ENCODE results near the gene TOM1L2. TPM values are rescaled to one million over a fixed set of nuclear protein-coding genes. Genes with fewer than 3 reads are reported as not detected.

TOM1L2 gene
- total RNA-seq, 1 experiment from 2014 or later = 24.1 TPM

DNA sequence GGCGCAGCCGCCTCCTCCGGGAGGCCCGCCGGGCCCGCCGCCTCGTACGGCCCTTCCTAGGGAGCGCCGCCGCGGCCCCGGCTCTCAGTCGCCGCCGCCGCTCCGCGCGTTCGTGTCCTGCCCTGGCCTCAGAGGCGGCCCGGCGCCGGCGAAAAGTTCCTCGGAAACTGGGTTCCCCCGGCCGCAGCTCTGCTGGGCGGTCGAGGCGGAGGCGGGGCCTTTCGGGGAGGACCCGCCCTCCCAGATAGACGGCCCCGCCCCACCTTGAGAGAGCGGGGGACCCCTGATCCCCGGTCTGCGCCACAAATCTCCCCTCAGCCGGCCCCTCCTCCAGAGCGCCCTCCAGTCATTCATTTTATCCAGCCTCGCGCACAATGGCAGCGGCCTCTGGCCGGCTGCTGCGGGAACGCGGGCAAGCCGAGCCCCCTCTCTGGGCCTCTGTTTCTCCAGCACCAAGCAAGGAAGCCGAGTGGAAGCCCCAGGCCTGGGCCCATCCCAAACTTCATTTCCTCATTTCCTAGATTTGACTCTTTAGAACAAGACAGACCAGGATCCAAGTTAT lies 135.3 kb downstream of the TOM1L2 start, which contains the start of gene SREBF1:
TSS of gene SREBF1 (minus strand) at position 169 of the 562 bp plus-strand sequence. CDS start 169 bp downstream, outside the sequence.
- peaks cover 57% of the 10 kb centered on the region for H3K79me2 ChIP-seq (ENCODE audit: insufficient read depth, low read length)
- H4K20me1 ChIP-seq (ENCODE audit: insufficient read depth) = no peaks in the 10 kb centered on the region
- peaks cover 0 to 25% of the 10 kb centered on the region in 2 experiments; a peak in 1 of 4 replicates for H3K36me3 ChIP-seq (ENCODE audit: control insufficient read depth in 1 of 2, insufficient read depth in 2 of 2, low read length in 2 of 2)
- no peaks in the 10 kb centered on the region for H3K9me2 ChIP-seq (ENCODE audit: insufficient read depth)
- no peaks in the 10 kb centered on the region for H3K27me3 ChIP-seq (ENCODE audit: insufficient read depth, low read length)
- CTCF ChIA-PET = interaction anchor here (0.8 to 2.1 kb wide), 7 partner anchors 10 to 155 kb away, joined by 3 to 8 read pairs (median 4); no protein-coding TSS in a partner anchor
- H3K9me3 ChIP-seq (ENCODE audit: control insufficient read depth in 1 of 2, insufficient read depth in 1 of 2, low read depth in 1 of 2, low read length in 2 of 2) = no peaks in the 10 kb centered on the region
- peaks cover 61 to 84% of the 10 kb centered on the region in 2 experiments for H3K4me1 ChIP-seq (ENCODE audit: control insufficient read depth in 1 of 2, insufficient read depth in 2 of 2, low read length in 2 of 2)
- no peak within 1 kb of the TSS for H2AFZ ChIP-seq (ENCODE audit: low read depth, low read length, poor library complexity, severe bottlenecking)
- peak within 1 kb of the TSS; percentile 98 for H3K27ac ChIP-seq (ENCODE audit: low read depth, low read length)
- POLR2A ChIA-PET = interaction anchor here (1.0 to 4.2 kb wide), 16 partner anchors 9 to 161 kb away, joined by 3 to 112 read pairs (median 6); partner anchors contain the start of genes DRC3 and TOM1L2
- peak; percentile 44 for ATAC-seq
- peak within 1 kb of the TSS; percentile 78 to 84 for H3K4me3 ChIP-seq (replicated peaks in 1 of 2; ENCODE audit: low read depth in 1 of 2, low read length in 2 of 2)
- no peak for DNase-seq (ENCODE audit: low read depth, low spot score)
- RAD21 ChIA-PET (ENCODE audit: low non-redundant PET in 1 of 2, low total read pairs in 2 of 2, uncharacterized antibody in 2 of 2, unreplicated experiment in 2 of 2) = interaction anchor here in 1 of 2 experiments (1.0 kb wide), 1 partner anchor 12 kb away, joined by 3 read pairs; no protein-coding TSS in a partner anchor
- peak within 1 kb of the TSS; percentile 88 for H3K4me2 ChIP-seq (ENCODE audit: low read length)
- H3K9ac ChIP-seq (ENCODE audit: low read length) = peak within 1 kb of the TSS; percentile 99
- intact Hi-C loops (cut with micrococcal nuclease) = loop anchor here (10.0 kb wide), 1 partner anchor 152 kb away; the partner anchor contains the start of gene RAI1
- no TSS peak for BruUV-seq (replicated peaks)
- TF ChIP-seq SRF (IDR thresholded peaks at IDR 0.05; ENCODE audit: low read depth) (no peak), CEBPB (IDR thresholded peaks at IDR 0.05; ENCODE audit: low read depth) (no peak), ZNF274 (IDR thresholded peaks at IDR 0.05; ENCODE audit: low read depth, low read length) (no peak), ELF1 (IDR thresholded peaks at IDR 0.05; ENCODE audit: borderline replicate concordance, low read depth) (no peak), EZH2phosphoT487 (IDR thresholded peaks at IDR 0.05; ENCODE audit: borderline replicate concordance) (no peak), RAD21 (IDR thresholded peaks at IDR 0.05; ENCODE audit: low read depth) (no peak), JUND (IDR thresholded peaks at IDR 0.05) (no peak), SP1 (IDR thresholded peaks at IDR 0.05; ENCODE audit: low read depth) (no peak), ZFX (IDR thresholded peaks at IDR 0.05) (peak; percentile 62), FOSL1 (IDR thresholded peaks at IDR 0.05; ENCODE audit: low read depth) (no peak), EZH2 (IDR thresholded peaks at IDR 0.05) (no peak), CBX3 (IDR thresholded peaks at IDR 0.05; ENCODE audit: low read depth) (no peak), POLR2AphosphoS5 (IDR thresholded peaks at IDR 0.05; ENCODE audit: low read depth, low read length) (peak; percentile 53), TCF7L2 (IDR thresholded peaks at IDR 0.05; ENCODE audit: borderline replicate concordance, extremely low read depth, insufficient read depth, insufficient read length) (no peak), EGR1 (IDR thresholded peaks at IDR 0.05; ENCODE audit: low read depth) (no peak), POLR2A (IDR thresholded peaks at IDR 0.05; ENCODE audit: borderline replicate concordance, extremely low read depth, insufficient read depth, insufficient read length) (no peak), SIN3A (IDR thresholded peaks at IDR 0.05; ENCODE audit: low read depth) (peak; percentile 31; the same call in 1 of the 2 replicates)
- TF ChIP-seq, protein P1, sequence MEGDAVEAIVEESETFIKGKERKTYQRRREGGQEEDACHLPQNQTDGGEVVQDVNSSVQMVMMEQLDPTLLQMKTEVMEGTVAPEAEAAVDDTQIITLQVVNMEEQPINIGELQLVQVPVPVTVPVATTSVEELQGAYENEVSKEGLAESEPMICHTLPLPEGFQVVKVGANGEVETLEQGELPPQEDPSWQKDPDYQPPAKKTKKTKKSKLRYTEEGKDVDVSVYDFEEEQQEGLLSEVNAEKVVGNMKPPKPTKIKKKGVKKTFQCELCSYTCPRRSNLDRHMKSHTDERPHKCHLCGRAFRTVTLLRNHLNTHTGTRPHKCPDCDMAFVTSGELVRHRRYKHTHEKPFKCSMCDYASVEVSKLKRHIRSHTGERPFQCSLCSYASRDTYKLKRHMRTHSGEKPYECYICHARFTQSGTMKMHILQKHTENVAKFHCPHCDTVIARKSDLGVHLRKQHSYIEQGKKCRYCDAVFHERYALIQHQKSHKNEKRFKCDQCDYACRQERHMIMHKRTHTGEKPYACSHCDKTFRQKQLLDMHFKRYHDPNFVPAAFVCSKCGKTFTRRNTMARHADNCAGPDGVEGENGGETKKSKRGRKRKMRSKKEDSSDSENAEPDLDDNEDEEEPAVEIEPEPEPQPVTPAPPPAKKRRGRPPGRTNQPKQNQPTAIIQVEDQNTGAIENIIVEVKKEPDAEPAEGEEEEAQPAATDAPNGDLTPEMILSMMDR (IDR thresholded peaks at IDR 0.05 in 2 of 3, conservative IDR thresholded peaks at IDR 0.05 in 1 of 3; ENCODE audit: borderline replicate concordance in 1 of 3, insufficient read depth in 1 of 3, low read depth in 2 of 3, low read length in 2 of 3) = no peak
- TF ChIP-seq, protein P2, sequence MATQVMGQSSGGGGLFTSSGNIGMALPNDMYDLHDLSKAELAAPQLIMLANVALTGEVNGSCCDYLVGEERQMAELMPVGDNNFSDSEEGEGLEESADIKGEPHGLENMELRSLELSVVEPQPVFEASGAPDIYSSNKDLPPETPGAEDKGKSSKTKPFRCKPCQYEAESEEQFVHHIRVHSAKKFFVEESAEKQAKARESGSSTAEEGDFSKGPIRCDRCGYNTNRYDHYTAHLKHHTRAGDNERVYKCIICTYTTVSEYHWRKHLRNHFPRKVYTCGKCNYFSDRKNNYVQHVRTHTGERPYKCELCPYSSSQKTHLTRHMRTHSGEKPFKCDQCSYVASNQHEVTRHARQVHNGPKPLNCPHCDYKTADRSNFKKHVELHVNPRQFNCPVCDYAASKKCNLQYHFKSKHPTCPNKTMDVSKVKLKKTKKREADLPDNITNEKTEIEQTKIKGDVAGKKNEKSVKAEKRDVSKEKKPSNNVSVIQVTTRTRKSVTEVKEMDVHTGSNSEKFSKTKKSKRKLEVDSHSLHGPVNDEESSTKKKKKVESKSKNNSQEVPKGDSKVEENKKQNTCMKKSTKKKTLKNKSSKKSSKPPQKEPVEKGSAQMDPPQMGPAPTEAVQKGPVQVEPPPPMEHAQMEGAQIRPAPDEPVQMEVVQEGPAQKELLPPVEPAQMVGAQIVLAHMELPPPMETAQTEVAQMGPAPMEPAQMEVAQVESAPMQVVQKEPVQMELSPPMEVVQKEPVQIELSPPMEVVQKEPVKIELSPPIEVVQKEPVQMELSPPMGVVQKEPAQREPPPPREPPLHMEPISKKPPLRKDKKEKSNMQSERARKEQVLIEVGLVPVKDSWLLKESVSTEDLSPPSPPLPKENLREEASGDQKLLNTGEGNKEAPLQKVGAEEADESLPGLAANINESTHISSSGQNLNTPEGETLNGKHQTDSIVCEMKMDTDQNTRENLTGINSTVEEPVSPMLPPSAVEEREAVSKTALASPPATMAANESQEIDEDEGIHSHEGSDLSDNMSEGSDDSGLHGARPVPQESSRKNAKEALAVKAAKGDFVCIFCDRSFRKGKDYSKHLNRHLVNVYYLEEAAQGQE (IDR thresholded peaks at IDR 0.05; ENCODE audit: low read depth) = no peak
- TF ChIP-seq, protein P3, sequence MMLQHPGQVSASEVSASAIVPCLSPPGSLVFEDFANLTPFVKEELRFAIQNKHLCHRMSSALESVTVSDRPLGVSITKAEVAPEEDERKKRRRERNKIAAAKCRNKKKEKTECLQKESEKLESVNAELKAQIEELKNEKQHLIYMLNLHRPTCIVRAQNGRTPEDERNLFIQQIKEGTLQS (IDR thresholded peaks at IDR 0.05) = no peak
- TF ChIP-seq, protein P4, sequence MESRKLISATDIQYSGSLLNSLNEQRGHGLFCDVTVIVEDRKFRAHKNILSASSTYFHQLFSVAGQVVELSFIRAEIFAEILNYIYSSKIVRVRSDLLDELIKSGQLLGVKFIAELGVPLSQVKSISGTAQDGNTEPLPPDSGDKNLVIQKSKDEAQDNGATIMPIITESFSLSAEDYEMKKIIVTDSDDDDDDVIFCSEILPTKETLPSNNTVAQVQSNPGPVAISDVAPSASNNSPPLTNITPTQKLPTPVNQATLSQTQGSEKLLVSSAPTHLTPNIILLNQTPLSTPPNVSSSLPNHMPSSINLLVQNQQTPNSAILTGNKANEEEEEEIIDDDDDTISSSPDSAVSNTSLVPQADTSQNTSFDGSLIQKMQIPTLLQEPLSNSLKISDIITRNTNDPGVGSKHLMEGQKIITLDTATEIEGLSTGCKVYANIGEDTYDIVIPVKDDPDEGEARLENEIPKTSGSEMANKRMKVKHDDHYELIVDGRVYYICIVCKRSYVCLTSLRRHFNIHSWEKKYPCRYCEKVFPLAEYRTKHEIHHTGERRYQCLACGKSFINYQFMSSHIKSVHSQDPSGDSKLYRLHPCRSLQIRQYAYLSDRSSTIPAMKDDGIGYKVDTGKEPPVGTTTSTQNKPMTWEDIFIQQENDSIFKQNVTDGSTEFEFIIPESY (IDR thresholded peaks at IDR 0.05; ENCODE audit: extremely low read depth, insufficient replicate concordance, low read length) = peak; percentile 57
